ENCODE measurements around the gene MRPS18A. TPM values are rescaled to one million over a fixed set of nuclear protein-coding genes. Genes with fewer than 3 reads are reported as not detected.
A peak's percentile ranks its signal among the peaks of the same experiment; 100 is the strongest.

Gene MRPS18A
- total and polyA plus RNA-seq, 2 of the 13 experiments (the other 11 are each of a cell fraction or from before 2014, with no cell fraction given), result 87.8 to 89.1 TPM

DNA sequence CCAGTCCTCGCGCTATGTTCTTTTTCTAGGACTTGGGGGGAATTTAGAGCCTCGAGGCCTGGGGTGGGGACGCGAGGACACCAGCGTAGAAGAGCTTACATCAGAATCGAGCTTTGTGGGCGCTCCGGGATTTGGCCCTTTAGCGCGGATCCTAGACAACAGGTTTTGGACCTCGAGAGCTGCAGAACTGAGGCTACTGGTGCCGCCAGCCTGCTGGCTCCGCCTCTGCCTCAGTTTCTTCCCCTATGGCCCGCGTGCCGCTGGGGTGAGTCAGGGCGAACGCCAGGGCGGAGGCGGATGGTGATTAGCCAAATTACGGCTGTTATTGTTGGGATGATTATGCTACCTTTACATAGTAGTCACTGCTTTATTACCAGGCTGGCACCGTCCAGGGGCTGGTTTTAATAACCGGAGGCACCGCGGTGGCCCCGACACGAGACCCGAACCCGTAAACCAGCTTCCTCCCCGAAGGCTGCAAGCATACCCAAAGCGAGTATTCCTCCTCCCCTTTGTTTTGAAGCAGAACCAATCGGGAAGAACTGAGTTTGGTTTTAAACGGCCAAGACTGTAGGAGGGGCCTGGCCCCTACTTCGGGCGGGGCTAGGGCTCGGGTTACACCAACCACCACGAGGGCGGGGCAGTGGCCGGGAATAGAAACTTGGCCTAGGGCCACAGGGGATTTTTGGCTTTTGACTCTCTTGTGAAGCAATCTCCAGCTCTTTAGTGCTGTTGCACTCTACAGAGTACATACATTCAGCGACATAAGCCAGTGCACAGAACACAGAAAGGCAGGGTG, 57.9 kb downstream of the MRPS18A start (continued):
- TF ChIP-seq, protein P1, sequence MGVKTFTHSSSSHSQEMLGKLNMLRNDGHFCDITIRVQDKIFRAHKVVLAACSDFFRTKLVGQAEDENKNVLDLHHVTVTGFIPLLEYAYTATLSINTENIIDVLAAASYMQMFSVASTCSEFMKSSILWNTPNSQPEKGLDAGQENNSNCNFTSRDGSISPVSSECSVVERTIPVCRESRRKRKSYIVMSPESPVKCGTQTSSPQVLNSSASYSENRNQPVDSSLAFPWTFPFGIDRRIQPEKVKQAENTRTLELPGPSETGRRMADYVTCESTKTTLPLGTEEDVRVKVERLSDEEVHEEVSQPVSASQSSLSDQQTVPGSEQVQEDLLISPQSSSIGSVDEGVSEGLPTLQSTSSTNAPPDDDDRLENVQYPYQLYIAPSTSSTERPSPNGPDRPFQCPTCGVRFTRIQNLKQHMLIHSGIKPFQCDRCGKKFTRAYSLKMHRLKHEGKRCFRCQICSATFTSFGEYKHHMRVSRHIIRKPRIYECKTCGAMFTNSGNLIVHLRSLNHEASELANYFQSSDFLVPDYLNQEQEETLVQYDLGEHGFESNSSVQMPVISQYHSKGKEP (CRISPR knock-in tag; IDR thresholded peaks at IDR 0.05), result 0 out of 2 replicates have a peak, but pooled peaks have one; percentile 46
- TF ChIP-seq ZNF20 (CRISPR knock-in tag; IDR thresholded peaks at IDR 0.05), result peak; percentile 40; the same call in 1 of the 2 replicates
- TF ChIP-seq HOXD1 (CRISPR knock-in tag; IDR thresholded peaks at IDR 0.05), result peak; percentile 38; the same call in 1 of the 2 replicates
- TF ChIP-seq, protein P2, sequence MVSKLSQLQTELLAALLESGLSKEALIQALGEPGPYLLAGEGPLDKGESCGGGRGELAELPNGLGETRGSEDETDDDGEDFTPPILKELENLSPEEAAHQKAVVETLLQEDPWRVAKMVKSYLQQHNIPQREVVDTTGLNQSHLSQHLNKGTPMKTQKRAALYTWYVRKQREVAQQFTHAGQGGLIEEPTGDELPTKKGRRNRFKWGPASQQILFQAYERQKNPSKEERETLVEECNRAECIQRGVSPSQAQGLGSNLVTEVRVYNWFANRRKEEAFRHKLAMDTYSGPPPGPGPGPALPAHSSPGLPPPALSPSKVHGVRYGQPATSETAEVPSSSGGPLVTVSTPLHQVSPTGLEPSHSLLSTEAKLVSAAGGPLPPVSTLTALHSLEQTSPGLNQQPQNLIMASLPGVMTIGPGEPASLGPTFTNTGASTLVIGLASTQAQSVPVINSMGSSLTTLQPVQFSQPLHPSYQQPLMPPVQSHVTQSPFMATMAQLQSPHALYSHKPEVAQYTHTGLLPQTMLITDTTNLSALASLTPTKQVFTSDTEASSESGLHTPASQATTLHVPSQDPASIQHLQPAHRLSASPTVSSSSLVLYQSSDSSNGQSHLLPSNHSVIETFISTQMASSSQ (IDR thresholded peaks at IDR 0.05; ENCODE audit: low read depth), result 0 out of 2 replicates have a peak, but pooled peaks have one; percentile 37
- TF ChIP-seq, protein P2 (CRISPR knock-in tag; IDR thresholded peaks at IDR 0.05; ENCODE audit: borderline replicate concordance), result peak; percentile 65; the same call in 1 of the 2 replicates
- TF ChIP-seq GATAD2A (CRISPR knock-in tag; IDR thresholded peaks at IDR 0.05), result peak; percentile 74
- TF ChIP-seq ZNF441 (CRISPR knock-in tag; IDR thresholded peaks at IDR 0.05; ENCODE audit: borderline replicate concordance), result peak; percentile 31
- TF ChIP-seq, protein P3, sequence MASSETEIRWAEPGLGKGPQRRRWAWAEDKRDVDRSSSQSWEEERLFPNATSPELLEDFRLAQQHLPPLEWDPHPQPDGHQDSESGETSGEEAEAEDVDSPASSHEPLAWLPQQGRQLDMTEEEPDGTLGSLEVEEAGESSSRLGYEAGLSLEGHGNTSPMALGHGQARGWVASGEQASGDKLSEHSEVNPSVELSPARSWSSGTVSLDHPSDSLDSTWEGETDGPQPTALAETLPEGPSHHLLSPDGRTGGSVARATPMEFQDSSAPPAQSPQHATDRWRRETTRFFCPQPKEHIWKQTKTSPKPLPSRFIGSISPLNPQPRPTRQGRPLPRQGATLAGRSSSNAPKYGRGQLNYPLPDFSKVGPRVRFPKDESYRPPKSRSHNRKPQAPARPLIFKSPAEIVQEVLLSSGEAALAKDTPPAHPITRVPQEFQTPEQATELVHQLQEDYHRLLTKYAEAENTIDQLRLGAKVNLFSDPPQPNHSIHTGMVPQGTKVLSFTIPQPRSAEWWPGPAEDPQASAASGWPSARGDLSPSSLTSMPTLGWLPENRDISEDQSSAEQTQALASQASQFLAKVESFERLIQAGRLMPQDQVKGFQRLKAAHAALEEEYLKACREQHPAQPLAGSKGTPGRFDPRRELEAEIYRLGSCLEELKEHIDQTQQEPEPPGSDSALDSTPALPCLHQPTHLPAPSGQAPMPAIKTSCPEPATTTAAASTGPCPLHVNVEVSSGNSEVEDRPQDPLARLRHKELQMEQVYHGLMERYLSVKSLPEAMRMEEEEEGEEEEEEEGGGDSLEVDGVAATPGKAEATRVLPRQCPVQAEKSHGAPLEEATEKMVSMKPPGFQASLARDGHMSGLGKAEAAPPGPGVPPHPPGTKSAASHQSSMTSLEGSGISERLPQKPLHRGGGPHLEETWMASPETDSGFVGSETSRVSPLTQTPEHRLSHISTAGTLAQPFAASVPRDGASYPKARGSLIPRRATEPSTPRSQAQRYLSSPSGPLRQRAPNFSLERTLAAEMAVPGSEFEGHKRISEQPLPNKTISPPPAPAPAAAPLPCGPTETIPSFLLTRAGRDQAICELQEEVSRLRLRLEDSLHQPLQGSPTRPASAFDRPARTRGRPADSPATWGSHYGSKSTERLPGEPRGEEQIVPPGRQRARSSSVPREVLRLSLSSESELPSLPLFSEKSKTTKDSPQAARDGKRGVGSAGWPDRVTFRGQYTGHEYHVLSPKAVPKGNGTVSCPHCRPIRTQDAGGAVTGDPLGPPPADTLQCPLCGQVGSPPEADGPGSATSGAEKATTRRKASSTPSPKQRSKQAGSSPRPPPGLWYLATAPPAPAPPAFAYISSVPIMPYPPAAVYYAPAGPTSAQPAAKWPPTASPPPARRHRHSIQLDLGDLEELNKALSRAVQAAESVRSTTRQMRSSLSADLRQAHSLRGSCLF (CRISPR knock-in tag; IDR thresholded peaks at IDR 0.05; ENCODE audit: borderline replicate concordance), result peak; percentile 82; the same call in 1 of the 2 replicates
- peak; percentile 71; the same call in 1 of the 2 replicates for TF ChIP-seq ZNF510 (CRISPR knock-in tag; IDR thresholded peaks at IDR 0.05; ENCODE audit: low read depth)
- peak; percentile 93 for TF ChIP-seq ERF (CRISPR knock-in tag; IDR thresholded peaks at IDR 0.05)
- TF ChIP-seq, protein P4, sequence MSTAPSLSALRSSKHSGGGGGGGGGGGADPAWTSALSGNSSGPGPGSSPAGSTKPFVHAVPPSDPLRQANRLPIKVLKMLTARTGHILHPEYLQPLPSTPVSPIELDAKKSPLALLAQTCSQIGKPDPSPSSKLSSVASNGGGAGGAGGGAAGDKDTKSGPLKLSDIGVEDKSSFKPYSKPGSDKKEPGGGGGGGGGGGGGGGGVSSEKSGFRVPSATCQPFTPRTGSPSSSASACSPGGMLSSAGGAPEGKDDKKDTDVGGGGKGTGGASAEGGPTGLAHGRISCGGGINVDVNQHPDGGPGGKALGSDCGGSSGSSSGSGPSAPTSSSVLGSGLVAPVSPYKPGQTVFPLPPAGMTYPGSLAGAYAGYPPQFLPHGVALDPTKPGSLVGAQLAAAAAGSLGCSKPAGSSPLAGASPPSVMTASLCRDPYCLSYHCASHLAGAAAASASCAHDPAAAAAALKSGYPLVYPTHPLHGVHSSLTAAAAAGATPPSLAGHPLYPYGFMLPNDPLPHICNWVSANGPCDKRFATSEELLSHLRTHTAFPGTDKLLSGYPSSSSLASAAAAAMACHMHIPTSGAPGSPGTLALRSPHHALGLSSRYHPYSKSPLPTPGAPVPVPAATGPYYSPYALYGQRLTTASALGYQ (CRISPR knock-in tag; IDR thresholded peaks at IDR 0.05), result peak; percentile 82
- TF ChIP-seq DMAP1 (CRISPR knock-in tag; IDR thresholded peaks at IDR 0.05), result peak; percentile 78; the same call in 1 of the 2 replicates
- no peak for TF ChIP-seq PAF1 (CRISPR knock-in tag; IDR thresholded peaks at IDR 0.05)
- no peak for TF ChIP-seq PCBP1 (IDR thresholded peaks at IDR 0.05; ENCODE audit: borderline replicate concordance, low read depth, low read length)
- TF ChIP-seq ZNF431 (CRISPR knock-in tag; IDR thresholded peaks at IDR 0.05; ENCODE audit: borderline replicate concordance, low read depth), result peak; percentile 19; the same call in 1 of the 2 replicates
- no peak for TF ChIP-seq SMARCE1 (IDR thresholded peaks at IDR 0.05; ENCODE audit: borderline replicate concordance)

Data from HepG2 (cell line).